Activated naive CD4-positive, alpha-beta T cell treated with anti-CD3 and anti-CD28 coated beads, Interleukin-2, amount 50 U/mL, for 16 hours (primary cell): Measurements from ENCODE around the gene ZNF740.

Source experiments
- DNase-seq: peaks from one replicate; pipeline ENCODE4 v3.0.0-alpha.2; 2020

The ZNF740 gene

DNA sequence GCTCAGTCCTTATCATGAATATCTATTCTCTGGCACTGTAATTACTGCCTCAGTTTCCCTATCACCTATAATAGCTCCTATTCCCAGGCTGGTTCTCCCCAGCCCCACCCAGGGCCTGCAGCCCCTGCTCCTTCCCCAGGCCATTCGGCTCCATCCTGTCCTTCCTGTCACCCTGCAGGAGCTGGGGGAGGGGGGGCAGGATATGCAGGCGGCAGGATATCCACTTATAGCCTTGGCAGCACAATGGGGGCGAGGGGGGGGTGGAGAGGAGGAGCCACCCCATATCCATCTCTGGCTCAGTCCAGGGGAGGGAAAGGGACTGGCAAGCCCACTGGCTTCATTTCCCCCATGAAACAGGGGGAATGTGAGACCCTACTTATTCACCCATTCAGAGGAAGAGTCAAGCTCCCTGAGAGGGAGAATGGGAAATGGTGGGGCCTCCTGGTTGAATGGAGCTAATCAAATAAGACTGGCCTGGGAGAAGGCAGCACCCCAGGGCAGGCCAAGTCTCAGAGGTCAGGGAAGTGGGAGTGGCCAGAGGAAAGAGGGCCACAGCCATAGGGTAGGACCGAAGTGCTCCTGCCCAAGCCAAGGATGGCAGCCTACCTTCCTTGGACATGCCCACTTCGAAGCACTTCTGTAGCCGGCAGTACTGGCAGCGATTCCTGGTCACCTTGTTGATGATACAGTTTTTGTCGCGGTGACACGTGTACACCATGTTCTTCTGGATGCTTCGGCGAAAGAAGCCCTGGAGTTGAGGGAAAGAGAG is 34.3 kb downstream of the ZNF740 start:
- DNase-seq, result no peak

DNA sequence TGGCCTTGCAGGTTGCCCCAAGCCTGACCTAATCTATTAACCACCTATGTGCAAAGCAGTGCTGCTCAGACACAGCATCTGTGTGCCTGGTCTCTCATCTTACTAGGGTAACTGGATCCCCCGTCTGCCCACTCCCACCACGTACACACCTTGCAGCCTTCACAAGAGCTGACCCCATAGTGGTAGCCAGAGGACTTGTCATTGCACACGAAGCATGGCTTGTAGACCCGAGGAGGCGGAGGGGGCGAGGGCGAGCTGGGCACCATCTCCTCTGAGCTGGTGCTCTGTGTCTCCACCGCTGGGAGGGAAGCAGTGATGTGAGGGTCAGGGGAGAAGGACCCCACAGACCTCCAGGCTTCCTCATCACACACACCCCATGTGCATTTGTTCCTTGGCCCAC is 35.0 kb downstream of the ZNF740 start:
- DNase-seq, result no peak

DNA sequence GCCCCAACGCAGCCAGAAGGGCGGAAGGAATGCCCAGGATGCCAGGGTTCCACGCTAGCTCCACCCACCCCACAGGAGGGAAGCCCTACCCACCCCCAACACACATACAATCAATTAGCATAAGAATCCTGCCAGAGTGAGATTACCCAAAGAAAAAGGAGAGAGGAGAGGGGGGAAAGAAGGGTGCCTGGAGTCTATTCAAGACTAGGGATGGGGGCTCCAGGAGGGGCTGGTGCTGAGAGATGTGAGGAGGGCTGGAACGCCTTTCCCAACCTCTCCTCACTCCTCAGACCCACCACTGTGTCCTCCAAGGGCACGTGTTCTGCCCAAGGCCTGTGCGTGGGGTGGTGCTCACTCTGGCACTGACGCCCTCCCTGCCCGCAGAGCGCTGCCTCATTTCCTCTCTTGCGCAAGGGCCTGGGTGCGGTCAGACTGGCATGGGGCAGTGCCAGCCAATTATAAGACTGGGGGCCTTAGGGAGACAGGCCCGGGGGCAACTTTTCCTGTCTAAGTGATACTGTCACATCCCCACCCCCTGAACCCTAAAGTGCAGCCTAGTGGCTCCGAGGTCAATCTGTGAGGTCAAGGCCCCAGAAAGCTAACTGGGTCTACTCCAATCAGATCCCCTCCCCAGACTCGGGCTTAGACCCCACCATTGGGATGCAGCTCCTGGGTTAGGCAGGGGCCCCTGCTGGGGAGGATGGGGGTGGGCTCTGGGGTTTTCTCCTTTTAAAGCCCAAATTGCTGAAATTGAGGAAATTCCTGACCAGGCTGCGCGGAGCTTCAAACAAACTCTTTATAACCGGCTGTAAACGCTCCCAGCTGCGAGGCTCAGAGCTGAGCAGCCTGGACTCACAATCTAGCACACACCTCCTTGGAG is 36.8 kb downstream of the ZNF740 start:
- no peak for DNase-seq

DNA sequence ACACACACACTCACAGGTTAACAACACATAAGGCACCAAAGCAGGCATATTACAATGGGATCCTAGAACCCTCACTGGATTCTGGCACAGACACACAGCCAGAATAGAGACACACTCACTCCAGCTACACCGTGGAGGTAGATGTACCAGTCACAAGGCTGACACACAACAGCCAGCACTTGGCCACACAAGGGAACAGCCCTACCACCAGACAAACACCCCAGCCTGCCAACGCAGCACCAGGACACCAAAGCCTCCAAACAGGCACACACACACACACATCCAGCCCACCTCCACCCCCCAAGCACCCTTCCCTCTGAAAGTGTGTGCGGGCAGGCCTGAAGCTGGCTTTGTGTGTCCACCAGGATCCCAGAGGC is 37.4 kb downstream of the ZNF740 start:
- no peak for DNase-seq

DNA sequence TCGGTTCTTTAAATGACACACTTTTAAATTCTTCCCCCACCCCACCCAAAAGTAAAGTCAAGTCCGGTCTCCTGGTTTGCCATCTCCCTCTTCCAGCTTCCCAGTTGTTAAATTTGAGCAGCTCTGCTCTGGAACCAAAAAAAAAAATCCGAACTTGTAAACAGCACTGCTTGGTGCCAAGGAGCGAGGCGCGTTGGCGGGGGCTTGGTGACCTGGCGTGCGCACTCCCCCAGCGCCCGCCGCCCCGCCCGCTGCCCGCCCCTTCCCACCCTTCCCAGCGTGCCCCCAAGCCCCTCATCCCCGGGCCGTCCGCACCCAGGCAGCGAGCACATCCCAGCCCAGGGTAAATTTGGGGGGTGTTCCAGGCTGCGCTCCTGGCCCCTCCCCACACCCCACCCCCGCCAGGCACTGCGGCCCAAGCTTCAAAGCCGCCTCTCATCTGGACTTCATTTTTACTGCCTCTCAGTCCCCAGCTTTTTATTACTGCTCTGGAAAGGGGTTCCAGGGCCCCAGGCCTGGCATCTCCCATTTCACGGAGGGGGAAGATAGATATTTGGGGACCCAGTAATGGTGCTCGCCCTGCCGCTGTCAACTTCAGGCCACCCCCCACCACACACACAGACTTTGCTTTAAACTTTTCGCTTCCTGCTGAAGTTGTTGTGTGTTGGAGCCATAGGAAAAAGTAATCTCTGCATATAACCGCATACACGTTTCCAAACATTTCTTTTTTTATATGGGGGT is 38.2 kb downstream of the ZNF740 start:
- no peak for DNase-seq

DNA sequence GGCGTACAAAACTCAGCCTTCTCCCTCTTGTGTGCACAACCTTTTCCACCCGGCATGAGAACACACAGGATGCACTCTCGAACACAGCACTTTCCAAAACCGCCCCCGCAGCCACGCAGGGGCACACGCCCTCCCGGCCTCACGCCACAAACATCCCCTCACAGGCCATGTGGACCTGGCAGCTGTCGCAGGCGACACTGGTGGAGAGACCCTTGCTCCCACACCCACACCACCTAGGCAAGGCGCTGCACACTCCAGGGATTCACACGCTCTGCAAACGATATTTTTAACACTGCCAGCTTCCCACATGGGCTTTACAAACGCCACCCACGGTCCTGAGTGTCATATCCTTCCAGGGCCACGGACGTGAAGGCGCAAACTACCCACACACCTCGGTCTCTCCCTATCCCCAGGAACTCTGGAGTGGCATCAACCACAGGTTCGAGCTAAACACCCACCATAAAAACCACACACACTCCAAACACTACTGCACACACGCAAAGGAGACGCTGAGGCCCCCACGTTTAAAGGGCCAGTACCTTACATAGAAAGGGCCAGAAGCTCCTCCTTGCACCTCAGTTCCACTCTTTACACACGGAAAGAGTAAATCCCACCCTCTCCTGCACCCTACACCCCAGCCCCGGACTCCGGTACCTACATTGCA is 38.9 kb downstream of the ZNF740 start:
- peak; percentile 72 for DNase-seq

DNA sequence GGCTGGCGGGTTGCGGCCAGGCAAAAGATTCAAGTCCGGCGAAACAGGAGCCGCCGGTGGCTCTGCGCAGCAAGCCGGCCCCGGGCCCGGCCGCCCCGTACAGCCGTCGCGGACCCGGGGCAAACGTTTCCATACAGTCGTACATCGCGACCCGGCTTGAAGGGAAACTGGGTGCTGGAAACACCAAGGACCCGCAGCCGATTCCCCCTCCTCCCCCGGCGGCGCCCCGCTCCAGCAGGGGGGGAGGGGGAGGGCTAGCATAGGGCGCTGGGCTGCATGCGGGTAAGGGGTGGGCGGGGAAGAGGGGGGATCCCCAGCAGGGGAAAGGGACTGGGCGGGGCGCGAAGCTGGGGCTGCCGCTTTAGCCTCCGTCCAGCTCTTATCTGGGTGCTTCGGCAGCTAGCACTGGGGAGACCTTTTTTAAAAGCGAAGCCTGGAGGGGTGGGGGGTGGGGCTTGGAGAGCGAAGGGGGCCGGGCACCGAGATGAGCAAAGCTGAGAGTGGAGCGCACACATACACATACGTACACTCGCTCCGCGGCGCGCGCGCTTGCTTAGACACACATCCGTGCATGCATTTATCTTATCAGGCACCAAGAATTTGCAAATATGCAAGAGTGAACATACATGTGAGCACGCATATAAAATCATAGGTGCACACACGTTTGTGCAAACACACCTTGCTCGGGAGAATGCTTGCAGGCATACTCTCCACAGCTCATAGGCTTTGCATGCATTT is 39.6 kb downstream of the ZNF740 start:
- peak; percentile 83 for DNase-seq

DNA sequence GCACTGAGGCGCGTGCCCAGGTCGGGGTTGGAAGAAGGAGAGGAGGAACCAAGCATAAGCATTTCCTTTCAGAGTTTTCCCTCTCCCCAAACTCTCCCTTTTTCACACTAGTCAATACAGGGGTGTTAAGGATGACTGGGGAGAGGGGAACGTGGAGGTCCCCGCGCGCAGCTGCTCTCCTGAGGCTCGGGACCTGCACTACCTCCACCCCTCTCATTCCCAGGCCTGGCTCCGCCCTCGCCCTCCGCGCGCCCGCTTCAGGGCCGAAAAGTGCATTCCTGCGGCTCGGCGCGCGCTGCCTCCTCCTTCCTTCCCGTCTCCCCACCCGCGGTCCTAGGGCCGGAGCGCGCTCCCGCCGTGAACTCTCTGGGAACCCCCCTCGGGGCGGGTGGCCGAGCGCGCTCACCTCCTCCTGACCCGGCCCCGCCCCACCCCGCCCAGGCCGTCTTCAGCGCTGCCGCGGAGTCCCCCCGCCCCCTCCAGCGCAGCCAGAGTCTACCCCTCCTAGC is 40.2 kb downstream of the ZNF740 start:
- peak; percentile 76 for DNase-seq

DNA sequence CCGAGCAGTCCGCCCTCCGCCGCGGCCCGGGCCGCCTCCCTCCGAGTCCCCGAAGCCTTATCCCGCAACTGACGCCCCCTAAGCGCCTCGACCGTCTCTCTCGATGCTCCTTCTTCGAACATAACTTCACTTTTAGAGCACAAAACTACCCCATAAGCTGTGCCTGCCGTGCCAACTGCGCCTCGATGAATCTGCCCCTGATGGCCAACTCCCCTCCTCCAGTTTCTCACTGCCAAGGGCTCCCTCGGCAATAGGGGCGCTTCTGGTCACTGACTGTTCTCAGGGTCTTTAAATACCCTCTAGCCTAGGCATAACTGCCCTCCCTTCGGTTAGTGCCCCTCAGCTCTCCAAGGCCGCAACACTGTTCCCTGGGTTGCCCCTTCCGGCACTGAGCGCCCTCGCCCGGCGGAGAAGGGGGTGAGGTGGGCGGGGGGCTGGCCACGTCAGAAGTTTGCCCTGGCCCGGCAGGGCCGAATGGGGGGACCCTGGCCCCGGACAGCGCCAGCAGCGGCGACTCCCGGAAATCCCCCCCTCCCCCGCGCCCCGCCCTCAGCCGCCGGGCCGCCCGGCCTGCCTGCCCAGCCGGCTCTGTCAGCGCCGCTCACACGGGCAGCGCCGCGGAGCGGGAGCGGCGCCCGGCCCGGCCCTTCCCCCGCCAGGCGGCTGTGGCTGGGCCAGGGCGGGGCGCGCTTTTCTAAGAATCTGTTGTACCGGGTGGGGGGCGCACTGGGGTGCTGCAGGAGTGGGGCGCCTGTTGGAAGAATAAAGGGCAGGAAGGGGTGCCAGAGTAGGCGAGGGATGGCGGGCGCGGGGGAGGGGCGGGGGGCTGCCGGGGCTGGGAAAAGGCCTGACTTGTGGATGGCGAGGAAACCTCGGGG is 40.9 kb downstream of the ZNF740 start:
- DNase-seq, result peak; percentile 36

DNA sequence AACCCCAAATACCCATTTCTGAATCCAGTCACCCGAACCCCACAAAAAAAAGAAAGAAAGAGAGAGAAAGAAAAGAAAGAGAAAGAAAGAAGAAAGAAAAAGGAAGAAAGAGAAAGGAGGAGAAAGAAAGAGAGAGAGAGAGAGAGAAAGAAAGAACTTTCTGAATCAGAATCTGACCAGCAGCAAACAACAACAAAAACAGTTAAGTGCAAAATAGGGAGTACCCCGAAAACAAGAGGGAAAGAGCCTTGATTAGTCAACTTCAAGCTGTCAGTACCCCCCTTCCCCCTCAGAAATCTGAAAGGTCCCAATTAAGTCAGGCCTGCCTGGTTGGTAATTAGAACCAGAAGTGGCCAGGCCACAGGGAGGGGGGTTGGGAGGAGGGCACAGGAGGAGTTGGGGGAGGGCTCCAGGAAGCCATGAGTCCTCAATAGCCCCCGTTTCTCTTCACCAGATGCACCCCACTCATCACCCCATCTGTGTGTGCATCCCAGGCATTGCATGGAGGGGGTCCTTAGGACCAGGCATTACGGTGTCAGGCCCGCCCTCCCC is 41.7 kb downstream of the ZNF740 start:
- DNase-seq, result no peak

DNA sequence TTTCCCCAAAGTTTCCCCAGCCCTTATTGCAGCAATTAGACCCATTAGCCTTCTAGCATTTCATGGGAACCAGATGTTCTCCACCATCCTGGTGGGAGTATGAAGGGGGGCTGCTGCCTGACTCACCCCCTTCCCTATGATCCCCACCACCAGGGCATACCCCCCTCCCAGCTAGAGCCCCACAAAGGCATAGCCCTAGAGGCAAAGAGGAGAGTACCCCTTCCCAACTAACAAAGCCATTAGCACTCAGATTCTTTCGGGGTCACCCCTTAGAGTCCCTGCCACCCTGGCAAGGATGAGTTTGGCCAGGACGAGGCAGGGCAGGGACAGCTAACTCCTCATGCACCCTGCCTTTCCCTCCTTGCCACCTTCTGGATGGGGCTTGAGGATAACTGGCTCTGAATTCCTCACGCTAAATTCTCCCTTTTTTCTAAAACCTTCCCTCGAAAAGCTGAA is 42.3 kb downstream of the ZNF740 start:
- DNase-seq, result no peak

DNA sequence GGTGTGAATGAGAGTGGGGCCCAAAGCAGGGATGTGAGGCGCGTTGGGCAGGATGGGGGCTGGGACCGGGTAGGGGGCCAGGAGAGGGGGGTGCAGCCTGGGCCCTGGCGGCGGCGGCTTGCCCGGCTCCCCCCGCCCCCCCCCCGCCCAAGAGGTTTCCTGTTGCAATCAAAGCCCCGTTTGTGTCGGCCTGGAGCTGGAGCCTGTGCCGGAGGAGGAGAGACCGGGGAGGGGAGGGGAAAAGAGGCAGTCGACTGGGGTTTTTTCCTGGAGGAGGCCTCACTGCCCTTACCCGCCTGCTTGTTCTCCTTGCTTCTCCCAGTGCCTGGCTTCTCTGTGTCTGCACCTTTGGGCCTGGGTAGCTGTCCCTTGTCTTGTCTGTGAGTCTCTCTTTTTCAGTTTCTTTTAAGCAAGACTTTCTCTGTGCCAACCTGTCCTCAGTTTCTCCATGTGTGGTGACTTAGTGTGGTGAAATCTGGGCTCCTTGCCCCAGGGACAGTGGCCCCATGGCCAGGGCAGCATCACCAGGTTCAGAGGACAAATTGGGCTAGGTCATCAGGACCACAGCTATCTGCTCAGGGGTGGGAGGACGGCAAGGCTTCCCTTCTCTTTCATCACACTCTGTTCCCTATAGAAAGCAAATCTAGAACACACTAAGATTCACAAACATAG is 43.0 kb downstream of the ZNF740 start:
- no peak for DNase-seq

DNA sequence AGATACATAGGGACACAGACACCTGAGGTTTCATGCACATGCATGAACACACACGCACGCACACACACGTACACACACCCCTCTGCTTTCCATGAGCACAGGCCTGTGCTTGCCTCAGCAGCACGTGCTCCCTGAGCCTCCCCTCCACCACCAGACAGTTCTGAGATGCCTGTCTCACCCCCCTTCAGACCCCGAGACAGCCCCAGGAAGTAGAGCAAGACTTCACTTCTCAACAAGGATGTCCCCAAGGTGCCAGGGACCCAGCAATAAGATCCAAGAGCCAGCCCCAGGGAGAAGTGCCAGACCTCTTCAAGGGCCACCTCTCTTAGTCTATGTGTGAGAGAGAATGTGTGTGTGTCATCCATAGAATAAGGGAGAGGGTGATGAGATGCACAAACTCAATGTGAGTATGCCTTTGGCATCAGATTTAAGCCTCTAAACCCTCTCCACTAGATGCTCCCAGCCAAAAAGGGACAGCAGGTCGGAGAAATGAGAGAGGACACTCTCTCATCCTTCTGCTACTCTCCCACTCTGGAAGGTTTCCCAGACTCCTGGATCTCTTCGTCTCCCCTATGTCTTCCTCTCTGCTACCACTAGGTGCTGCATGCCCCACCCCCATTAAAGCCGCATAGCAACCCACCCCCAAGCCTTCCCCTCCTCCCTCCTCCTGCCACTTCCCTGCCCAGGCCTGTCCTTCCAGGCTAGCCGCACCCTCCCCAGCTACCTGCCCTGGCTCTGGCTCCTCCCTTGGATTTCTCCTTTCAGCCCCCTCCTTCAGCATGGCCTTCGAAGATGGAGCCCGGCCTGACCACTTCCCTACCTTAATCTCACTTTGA is 43.8 kb downstream of the ZNF740 start:
- DNase-seq, result no peak

DNA sequence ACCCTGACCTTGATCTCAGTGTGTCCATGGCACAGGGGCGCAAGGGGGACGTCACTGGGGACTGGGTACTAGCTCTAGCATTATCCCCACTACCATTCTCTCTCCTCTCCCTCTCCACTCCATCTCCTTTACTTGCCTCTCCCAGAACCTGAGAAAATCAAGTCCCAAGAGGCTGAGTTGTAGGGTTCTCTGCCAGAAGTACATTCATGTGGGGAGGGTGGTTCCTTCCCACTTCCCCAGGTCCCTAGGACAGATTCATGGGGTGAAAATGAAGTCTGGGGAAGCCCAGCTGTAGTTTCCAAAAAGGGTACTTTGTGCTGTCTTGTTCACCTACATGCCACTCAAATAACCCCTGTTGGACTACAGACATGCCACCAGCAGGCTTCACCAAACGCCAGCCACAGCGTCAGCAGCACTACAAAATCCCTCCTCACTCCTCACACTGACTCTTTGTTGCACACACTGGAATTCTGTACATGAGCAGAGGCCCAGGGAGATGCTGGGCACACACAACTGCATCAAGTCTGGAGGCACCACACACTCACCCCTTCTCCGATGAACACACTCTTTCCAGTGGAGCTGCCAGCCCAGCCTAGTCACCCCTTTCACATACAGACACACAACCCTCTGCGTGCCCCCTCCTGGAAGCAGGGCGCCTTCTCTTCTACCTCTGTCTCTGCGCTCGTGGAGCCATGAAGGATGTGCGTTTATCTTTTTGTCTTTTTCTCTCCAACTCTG is 44.5 kb downstream of the ZNF740 start:
- no peak for DNase-seq

DNA sequence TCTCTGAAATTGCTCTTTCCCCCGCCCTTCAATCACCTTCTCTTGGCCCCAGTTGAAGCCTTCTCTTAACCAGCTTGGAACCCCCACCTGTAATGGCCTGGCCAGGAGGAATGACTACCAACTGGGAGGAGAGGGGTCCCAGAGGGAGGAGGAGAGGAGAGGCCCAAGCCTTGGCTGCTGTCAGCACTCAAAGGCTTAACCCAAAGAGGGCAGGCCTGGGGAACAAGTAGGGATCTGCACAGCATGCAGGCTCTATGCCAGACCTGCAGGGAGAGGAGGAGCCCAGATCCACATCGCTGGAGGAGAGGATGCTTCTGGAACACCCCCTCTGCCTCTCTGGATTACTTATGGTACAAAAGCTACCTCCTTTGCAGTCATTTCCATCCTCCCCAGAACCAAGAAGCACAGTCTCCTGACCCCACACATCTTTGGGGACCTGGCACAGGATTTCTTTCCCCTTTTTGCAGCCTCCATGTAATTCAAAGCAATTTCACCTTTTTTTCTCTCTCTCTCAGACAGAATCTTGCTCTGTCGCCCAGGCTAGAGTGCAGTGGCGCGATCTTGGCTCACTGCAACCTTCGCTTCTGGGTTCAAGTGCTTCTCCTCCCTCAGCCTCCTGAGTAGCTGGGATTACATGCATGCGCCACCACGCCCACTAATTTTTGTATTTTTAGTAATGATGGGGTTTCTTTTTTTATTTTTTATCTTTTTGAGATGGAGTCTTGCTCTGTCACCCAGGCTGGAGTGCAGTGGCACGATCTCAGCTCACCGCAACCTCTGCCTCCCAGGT is 45.3 kb downstream of the ZNF740 start:
- no peak for DNase-seq

DNA sequence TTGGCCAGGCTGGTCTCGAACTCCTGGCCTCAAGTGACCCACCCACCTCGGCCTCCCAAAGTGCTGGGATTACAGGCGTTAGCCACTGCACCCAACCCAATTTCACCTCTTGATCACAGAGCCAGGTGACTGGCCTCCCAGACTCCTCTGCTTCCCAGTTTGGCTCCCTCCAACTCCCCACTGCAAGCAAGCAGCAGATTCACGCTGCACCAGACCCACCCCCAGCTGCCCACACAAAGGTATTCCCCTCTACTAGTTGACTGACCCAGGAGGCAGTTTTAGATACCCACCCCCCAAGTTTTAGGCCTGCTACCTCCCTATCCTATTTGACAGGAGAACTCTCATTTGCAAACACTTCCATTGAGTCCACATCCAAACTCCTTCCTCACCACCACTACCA is 46.3 kb downstream of the ZNF740 start:
- DNase-seq, result no peak

DNA sequence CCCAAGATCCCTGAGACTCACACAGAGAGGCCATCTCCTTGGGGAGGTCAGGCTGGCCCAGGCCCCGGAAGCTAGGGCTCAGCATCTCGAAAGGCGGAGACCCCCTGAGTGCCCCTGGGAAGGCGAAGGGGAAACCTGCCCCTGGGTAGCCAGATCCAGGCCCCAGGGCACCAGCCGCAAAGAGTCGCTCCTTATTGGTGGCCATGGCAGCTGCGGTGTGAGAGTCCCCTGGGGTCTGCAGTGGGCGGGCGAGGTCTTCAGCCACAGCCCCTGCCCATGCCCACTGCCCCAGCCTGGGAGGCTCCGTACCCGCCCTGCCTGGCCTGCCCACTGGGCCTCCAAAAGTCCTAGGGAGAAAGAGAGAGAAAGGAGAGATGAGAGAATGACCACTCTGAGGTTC is 46.8 kb downstream of the ZNF740 start:
- no peak for DNase-seq
